Measurements from ENCODE around the gene BSDC1.
"Not testable (repeated sequence)": the region's sequence is repeated elsewhere in the genome, so short reads cannot be mapped to it uniquely, and the experiment has no call there.

BSDC1 gene, protein sequence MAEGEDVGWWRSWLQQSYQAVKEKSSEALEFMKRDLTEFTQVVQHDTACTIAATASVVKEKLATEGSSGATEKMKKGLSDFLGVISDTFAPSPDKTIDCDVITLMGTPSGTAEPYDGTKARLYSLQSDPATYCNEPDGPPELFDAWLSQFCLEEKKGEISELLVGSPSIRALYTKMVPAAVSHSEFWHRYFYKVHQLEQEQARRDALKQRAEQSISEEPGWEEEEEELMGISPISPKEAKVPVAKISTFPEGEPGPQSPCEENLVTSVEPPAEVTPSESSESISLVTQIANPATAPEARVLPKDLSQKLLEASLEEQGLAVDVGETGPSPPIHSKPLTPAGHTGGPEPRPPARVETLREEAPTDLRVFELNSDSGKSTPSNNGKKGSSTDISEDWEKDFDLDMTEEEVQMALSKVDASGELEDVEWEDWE
- 125 to 130 reads per million in 2 donors for total RNA-seq

DNA sequence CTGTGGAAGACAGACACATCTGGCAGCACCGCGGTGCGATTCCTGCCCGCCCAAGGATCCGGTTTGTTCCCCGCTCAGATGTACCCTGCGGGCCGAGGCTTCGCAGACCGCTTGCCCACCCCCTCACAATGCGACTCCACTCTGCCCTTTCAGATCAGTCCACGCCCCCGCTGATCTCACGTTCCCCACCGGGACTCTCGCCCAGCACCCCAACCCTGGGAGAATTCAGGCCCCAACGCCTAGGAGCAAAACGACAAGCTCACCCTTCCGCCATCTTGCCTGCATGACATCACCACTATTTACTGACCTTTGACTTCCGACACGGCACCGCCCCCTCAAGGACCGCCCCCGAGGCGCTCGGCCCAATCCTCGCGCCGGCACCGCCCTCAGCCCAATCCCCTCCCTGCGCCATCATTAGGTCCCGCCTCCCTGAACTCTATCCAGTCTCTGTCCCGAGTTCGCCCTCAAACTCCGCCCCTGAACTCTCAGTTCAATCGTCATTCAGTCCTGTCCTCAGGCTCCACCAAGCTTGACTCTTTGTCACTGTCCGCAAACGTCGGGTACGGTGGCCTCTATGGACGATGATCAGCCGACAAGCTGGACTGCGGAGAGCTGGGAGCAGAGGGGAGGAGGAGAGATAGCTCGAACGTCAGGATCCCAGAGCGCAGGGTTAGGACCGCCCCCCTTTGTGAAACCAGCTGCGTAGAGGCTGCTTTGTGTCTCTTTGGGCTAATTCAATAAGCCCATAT lies at the start of gene BSDC1:
Gene BSDC1 (minus strand): TSS at position 301 of the 749 bp plus-strand sequence. CDS start 27 bp downstream, at position 274.
- peak; percentile 96 for DNase-seq

DNA sequence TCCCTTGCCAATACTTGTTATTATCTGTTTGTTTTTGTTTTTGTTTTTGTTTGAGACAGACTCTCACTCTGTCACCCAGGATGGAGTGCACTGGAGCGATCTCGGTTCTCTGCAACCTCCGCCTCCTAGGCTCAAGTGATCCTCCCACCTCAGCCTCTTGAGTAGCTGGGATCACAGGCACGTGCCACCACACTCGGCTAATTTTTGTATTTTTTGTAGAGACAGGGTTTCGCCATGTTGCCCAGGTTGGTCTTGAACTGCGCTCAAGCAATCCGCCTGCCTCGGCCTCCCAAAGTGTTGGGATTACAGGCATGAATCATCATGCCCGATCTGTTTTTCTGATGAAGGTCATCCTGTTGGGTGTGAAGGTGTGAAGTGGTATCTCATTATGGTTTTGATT lies 47.2 kb upstream of the BSDC1 start:
- not testable (repeated sequence) for DNase-seq

DNA sequence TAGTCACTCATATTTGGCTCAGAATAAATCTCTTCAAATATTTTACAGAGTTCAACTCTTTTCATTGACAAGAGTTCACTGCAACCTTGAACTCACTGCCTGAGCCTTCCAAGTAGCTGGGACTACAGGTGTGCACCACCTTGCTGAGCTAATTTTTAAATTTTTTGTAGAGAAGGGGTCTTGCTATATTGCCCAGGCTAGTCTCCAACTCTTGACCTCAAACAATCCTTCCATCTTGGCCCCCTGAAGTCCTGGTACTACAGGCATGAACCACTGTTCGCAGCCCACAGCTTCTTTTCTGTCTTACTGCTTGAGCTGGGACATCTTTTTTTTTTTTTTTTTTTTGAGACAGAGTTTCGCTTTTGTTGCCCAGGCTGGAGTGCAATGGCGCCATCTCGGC lies 44.5 kb upstream of the BSDC1 start:
- not testable (repeated sequence) for DNase-seq

DNA sequence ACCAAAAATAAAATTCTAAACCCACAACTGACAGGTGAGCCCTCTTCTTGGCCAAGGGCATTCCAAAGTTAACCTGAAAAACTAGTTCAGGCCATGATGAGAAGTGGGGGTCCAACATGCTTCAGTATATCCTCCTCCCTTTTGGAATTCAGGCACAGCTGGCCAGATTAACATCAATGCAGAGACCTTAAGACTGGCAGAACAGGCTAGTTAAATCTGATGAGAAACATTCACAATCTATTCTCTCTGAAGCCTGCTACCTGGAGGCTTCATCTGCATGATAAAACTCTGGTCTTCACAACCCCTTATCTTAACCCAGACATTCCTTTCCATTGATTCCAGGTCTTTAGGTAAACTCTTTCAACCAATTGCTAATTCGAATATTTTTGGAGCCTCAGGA lies 43.9 kb upstream of the BSDC1 start:
- DNase-seq, result no peak

DNA sequence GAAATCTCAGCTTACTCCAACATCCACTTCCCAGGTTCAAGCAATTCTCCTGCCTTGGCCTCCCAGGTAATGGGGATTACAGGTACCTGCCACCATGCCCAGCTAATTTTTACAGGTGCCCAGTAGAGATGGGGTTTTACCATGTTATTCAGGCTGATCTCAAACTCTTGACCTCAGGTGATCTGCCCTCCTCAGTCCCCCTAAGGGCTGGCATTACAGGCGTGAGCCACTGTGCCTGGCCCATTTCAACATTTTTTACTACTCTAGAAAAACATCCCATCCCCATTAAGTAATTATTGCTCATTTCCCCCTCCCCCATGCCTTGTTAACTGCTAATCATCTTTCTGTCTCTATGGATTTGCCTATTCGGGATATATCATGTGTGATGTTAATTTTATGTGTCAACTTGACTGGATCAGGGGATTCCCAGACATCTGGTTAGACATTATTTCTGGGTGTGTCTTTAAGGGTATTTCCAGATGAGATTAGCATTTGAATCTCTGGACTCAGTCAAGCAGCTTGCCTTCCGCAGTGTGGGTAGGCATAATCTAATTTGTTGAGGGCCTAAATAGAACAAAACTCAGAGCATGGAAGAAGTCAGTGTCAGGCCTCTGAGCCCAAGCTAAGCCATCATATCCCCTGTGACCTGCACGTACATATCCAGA lies 37.6 kb upstream of the BSDC1 start:
- DNase-seq, result no peak

DNA sequence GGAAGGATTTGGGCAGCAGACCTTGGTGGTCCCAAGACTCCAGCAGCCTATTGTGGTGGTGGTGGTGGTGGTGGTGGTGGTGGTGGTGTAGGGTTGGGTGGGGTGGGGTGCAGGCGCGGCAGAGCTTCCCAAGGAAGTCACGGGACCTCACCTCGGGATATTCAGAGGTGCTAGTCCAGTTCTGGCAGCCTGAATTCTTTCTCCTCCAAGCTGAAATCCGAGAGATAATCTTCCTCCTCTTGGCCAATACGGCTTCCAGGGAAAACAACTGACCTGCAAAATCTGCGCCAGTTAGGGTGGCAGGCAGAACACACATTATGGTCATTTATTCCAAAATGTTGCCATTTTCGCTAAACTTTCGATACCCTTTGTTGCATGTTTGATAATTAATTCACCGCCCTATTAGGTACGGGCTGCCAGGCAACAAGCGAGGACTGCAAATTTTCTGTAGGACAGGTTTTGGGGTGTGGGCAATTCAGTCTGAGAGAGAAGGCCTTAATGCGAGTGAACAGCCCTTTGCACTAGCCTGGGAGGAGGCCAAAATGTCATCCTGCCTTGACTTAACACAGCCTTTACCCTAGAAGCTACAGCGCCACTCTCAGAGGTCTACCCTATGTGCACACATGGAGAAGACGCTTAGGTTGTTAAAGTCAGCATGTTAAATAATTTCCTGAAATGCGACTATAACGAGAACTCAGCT lies 33.2 kb upstream of the BSDC1 start:
- no peak for DNase-seq

DNA sequence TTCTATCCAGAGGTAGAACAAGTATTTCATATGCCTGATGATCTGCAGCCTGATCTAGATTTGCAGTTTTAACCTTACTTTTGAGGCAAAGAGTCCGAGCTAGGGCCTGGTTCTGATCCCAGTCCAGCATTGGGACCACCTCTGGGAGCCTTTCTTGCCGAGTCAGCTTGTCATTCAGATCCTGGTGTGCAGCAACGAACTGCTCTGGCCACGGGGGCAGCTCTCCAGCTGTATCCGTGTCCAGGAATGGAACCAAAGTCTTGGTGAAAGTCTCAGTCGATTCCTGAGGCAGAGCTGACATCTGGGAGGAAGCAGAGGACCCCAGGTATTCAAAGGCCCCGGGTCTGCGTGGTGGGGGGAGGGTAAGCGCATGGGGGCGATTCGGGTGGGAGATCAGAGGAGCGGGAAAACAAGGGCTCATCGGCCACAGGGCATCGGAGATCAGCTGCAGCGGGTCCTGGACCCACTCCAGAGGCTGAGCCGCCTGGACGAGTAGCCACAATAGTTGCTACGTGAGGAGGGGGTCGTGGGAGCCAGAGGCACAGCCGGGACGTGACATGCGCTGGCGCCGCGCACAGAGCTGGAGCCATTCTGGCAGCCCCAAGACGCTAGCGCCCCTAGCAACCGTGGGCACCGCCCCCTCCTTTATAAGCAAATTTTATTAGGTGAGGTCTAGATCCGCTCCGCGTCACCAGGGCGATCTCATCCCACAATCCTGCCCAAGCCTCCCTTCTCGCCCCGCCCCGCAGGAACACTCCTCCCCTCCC lies 32.4 kb upstream of the BSDC1 start:
- DNase-seq, result no peak

DNA sequence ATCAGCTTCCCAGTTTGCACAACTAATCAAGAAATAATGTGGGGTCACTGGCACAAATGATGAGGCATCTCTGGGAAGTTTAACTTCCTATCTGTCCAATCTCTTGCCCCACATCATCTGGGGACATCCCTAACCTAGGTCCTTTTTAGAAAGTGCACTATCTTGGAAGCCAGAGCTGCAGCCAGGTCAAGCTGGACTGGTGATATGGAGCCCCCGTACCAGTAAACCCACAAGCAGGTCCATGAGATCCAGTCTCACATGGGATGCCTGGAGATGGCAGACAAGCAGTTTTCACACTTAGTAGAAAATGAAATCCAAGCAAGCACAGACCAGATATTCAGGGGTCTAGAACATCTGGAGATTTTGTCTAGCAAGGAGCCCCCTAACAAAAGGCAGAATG lies 27.5 kb upstream of the BSDC1 start:
- no peak for DNase-seq

DNA sequence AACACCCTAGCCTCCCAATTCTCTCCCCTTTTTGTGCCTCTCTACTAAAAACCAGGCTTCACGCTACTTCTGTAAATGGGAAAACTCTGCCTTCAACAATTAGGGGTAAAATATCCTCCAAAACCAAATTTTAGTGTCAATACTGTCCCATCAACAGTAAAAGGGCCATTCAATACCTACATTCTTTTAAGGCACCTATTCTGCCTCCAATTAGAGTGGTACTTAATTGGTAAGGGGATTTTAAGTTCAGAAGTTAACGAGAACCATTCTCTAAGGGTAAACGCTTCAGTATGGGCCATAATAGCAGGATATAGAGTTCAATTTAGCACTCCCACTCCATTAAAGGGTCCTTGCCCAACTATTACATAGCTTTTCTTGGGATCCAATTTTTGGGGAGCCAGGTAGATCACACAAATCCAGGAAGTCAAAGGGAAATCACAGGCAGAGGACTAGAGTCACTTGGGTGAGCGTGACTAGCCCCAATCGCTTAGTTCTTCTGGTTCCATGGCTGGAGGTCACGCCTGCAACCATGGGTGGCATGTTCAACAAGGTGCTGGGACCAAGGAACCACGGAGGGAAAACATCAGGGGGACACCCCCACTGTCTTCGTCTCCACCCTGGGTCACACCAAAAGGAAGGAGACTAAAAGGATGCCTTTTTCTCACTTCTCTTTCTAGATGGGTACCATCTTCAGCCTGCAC lies 20.1 kb upstream of the BSDC1 start:
- DNase-seq, result no peak

DNA sequence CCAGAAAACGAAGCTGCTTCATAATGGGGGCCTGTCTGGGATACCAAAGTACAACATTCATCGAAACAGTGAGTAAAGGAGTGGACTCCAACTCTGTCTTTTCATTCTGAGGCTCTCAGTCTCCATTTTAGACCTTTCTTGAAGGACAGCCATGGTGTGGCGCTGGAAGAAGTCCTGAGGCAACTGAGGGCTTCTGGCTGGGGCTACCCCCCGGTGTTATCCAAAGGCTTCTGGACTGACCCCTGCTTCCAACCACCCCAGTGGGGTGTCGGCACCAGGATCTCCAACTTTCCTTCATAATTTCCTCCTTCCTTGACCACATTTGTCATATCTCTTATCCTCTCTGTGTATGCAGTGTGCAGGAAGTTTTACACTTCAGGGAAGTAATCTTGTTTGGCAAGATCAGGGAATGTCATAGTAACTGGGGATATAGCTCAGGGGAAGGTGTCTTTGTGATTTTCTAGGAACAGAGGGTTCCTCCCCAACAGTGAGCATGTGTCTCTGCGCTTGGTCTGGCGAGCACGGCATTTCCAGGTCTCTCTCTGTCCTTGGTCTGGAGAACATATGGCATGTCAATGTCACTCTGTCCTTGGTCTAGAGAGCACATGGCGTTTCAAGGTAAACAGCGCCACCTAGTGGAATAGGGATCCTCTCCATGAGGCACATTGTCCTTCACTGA lies 19.4 kb upstream of the BSDC1 start:
- DNase-seq, result peak; percentile 60

DNA sequence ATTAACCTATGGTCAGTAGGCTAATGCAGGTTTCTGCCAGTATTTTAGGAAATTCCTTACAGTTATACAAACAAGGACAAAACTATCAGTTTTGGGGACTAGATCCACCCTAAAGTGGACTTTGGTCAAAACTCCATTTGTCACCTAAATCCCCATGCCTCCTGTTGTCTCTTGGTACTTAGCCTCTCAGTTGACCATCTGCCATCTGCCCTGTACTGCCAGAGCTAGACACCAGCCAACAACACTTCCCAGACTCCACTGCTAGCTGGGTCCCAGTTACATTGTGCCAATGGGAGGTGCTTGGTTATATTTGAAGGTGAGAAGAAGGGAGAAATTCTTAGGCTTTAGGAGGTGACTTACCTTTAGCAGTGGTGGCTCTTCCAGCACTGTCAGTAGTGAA lies 17.0 kb upstream of the BSDC1 start:
- no peak for DNase-seq

DNA sequence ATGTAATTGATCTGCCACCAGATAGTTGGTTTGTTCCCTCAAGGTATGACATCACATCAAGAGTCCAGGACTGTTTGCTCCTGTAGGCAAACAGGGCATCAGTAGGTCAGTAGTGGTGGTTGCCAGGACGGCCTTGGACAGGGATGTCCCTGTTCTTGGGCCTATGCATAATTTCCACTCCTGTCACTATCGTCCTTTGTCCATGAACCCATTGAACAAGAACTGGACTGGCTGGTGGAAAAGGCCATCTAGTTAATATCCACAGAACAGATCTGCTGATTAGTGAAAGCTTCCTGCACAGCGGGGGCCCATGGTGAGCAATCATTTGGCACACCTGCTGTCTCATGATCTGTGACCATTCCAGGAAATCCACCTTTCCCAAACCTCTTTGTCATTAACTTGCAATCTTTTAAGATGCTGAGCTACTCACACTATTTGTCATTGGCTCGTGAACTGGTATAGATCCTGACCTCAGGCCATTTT lies 12.4 kb upstream of the BSDC1 start:
- no peak for DNase-seq

DNA sequence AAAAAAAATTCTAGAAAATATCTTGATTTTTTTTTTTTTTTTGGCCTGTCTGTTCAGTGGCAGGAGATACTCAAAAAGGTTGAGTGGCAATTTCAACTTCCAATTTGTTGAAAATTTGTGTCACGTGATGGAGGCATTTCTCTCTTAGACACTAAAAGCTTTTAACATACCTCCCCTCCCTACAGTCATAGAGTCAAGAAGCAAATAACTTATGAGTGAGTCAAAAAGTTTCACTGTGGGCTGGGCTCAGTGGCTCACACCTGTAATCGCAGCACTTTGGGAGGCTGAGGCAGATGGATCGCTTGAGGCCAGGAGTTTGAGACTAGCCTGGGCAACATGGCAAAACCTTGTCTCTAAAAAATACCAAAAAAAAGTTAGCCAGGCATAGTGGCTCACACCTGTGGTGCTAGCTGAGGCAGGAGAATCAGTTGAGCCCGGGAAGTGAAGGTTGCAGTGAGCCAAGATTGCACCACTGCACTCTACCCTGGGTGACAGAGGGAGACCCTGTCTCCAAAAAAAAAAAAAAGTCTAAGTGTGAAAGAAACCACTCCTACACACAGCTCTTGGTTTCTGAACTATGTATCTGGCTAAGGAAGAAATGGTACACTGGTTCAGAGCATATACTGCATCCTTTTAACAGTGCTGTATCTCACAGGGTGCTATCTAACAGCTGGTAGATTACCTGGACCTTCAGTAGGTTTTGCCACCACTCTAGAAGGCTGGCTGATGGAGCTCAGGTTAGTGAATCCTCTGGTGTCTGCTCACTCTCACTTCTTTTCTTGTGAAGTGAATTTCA lies 11.6 kb upstream of the BSDC1 start:
- no peak for DNase-seq

DNA sequence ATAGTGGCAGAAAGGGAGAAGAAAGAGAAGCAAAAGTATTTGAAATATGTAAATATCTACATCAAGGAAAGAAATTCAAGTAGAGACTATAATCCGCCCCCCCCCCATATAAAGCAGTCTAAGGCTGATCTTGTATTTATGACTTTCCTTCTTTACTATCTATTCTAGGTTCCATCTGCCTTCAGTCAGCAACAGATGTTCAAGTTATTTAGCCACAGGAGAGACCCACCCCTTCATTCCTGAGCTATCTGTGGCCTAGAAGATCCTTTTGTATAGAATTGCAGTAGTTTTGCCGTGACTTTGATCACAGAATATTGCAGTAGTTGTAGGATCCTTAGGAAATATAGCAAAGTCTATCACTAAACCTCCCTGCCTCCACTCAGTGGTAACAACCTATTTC lies 10.7 kb upstream of the BSDC1 start:
- no peak for DNase-seq

DNA sequence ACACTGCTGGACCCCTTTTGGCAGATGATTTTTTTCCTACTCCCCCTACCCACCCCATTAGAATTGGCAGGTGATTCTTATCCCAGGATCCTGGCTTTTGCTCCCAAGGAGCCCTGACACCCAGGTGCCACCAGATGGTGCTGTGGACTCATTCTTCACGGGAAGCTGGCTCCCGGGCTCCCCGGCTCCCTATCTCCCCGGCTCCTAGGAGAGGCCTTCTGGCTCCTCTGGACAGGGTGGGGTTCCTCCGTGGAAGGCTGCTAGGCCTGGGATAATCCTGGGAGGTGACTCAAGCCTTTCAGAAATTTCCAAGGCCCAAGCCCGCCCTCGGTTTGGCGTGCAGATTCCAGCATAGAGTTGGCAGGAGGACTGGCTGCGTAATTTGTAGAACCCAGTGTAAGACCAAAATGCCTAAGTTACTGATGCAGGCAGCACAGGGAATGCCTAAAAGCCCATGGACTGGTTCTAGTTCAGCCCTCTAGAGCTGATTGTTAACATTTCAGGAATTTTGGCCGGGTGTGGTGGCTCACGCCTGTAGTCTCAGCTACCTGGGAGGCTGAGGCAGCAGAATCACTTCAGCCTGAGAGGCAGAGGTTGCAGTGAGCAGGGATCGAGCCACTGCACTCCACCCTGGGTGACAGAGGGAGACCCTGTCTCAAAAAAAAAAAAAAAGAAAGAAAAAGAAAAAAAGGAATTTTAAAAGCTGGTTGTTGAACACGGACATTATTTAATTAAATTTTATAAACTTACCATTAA lies 6.8 kb upstream of the BSDC1 start:
- DNase-seq, result peak; percentile 49

DNA sequence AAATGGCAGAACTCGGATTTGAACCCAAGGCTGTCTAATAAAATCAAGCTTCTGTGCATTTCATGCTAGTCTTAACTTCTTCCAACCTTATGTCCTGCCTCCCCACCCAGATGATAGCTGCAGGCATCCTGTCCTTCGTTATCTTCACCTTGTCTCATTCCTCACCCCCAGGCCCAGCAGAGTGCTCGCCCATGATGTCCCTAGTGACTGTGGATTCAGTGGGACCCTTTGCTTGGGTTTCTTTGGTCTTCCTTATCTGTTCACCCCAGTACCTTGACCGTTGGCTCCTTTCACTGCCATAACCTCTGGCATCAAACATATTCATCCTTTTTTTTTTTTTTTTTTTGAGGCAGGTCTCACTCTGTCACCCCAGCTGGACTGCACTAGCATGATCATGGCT lies 5.6 kb upstream of the BSDC1 start:
- no peak for DNase-seq

DNA sequence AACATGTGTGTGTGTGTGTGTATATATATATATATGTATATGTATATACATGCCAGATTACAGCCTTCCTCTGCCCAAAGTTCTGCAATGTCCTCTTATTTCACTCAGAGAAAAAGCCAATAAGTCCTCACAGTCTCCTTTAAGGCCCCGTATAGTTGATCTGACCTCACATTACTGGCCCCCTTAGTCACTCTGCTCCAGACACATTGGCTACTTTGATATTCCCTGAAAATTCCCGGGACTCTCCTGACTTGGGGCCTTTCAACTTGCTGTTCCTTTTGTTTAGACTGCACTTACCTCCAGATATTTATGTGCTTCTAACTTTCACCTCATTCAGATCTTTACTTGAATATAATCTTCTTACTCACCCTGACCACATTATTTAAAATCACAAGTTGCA lies 4.2 kb upstream of the BSDC1 start:
- no peak for DNase-seq

DNA sequence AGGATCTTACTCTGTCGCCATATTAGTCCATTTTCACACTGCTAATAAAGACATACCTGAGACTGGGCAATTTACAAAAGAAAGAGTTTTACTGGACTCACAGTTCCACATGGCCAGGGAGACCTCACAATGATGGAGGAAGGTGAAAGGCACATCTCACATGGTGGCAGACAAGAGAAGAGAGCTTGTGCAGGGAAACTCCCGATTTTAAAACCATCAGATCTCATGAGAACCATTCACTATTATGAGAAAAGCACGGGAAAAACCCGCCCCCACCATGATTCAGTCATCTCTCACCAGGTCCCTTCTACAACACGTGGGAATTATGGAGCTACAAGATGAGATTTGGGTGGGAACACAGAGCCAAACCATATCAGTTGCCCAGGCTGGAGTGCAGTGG lies 2.3 kb upstream of the BSDC1 start:
- DNase-seq, result not testable (repeated sequence)

DNA sequence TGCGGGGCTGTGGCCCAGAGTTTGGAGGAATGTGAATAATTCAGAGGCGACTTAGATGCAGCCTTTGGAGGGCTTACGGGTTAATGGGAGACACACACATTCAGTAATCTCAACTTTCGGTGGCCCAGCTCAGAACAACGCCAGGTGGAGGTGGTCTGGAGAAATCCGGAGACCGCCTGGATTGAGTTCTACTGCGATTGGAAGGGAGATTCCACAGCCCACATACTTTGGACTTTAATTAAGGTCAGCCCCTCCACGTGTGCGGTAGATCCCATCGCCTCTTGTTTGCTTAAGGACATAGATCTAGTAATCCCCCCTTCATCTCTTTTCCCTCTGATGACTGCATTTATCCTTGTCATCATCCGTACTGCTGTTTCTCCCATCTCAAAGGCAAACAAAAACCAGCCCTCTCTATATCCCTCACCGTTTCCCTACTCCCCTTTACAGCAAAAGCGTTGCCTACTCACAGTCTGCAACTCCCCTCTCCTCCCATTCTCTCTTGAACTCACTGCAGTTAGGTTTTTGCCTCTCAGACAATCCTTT lies 720 bp upstream of the BSDC1 start:
- no peak for DNase-seq

Measured in T-helper 9 cell (primary cell).